Measurements from ENCODE around the gene REM2. TPM values are rescaled to one million over a fixed set of nuclear protein-coding genes. Genes with fewer than 3 reads are reported as not detected.
A peak's percentile ranks its signal among the peaks of the same experiment; 100 is the strongest.

The REM2 gene
- total RNA-seq, 1 experiment from 2014 or later = 0.98 TPM

DNA sequence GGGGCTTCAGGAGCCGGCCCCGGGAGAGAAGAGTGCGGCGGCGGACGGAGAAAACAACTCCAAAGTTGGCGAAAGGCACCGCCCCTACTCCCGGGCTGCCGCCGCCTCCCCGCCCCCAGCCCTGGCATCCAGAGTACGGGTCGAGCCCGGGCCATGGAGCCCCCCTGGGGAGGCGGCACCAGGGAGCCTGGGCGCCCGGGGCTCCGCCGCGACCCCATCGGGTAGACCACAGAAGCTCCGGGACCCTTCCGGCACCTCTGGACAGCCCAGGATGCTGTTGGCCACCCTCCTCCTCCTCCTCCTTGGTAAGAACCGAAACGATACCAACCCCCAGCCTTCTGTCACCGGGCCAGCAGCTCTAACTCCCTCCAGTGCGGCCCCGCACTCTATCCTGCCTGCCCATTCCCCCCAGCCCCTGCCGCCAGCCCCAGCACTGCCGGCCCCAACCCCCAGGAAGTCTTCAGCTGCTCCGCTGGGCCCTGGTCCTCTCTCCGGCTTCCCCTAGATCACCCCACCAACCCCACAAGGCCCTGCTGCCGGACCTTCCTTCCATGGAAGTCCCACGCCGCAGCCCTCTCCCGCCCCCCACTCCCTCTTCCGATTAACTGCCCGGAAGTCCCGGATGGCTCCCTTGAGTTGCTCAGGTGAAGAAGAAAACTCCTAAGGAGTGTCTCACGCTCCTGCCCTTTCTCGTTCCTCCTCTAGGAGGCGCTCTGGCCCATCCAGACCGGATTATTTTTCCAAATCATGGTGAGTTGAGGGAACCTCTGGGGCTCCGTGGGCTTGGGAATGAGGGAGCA is 10.8 kb upstream of the REM2 start:
- Histone ChIP-seq H3K9me2 (ENCODE audit: insufficient read depth) (no peaks in the 10 kb centered on the region), H3K36me3 (ENCODE audit: low read depth) (no peaks in the 10 kb centered on the region), H3K9me3 (ENCODE audit: insufficient read depth, low read depth) (no peaks in the 10 kb centered on the region), H2AFZ (peak overlapping the region; percentile 83), H3K4me2 (peak overlapping the region; percentile 84), H3K27ac (peak overlapping the region; percentile 95), H3K4me1 (replicated peaks; ENCODE audit: insufficient read depth) (peaks cover 17% of the 10 kb centered on the region), H4K20me1 (ENCODE audit: insufficient read depth) (no peaks in the 10 kb centered on the region; the same call in 1 of the 2 replicates), H3K4me3 (peak overlapping the region; percentile 83), H3K27me3 (ENCODE audit: insufficient read depth, low read depth) (no peaks in the 10 kb centered on the region), H3F3A (ENCODE audit: insufficient read depth, low read depth) (peaks cover 26% of the 10 kb centered on the region), H3K79me2 (ENCODE audit: low read depth) (peaks cover 17% of the 10 kb centered on the region)
- intact Hi-C loops (cut with micrococcal nuclease; ENCODE audit: unreplicated experiment) = loop anchor here (1.0 to 5.0 kb wide), 3 partner anchors 15 to 45 kb away; partner anchors contain the start of gene RBM23
- BruUV-seq (replicated peaks) = no TSS peak
- DNase-seq = peak; percentile 69 to 79
- ChIA-PET CTCF (interaction anchor here (0.6 to 1.2 kb wide), 5 partner anchors 17 to 75 kb away, joined by 3 to 4 read pairs (median 3); no protein-coding TSS in a partner anchor), POLR2A (ENCODE audit: unreplicated experiment) (interaction anchor here (0.6 kb wide), 1 partner anchor 17 kb away, joined by 10 read pairs; no protein-coding TSS in a partner anchor)
- TF ChIP-seq, protein P1, sequence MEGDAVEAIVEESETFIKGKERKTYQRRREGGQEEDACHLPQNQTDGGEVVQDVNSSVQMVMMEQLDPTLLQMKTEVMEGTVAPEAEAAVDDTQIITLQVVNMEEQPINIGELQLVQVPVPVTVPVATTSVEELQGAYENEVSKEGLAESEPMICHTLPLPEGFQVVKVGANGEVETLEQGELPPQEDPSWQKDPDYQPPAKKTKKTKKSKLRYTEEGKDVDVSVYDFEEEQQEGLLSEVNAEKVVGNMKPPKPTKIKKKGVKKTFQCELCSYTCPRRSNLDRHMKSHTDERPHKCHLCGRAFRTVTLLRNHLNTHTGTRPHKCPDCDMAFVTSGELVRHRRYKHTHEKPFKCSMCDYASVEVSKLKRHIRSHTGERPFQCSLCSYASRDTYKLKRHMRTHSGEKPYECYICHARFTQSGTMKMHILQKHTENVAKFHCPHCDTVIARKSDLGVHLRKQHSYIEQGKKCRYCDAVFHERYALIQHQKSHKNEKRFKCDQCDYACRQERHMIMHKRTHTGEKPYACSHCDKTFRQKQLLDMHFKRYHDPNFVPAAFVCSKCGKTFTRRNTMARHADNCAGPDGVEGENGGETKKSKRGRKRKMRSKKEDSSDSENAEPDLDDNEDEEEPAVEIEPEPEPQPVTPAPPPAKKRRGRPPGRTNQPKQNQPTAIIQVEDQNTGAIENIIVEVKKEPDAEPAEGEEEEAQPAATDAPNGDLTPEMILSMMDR (conservative IDR thresholded peaks at IDR 0.05) = peak; percentile 91
- no peak for TF ChIP-seq EZH2 (IDR thresholded peaks at IDR 0.05; ENCODE audit: low read depth)

DNA sequence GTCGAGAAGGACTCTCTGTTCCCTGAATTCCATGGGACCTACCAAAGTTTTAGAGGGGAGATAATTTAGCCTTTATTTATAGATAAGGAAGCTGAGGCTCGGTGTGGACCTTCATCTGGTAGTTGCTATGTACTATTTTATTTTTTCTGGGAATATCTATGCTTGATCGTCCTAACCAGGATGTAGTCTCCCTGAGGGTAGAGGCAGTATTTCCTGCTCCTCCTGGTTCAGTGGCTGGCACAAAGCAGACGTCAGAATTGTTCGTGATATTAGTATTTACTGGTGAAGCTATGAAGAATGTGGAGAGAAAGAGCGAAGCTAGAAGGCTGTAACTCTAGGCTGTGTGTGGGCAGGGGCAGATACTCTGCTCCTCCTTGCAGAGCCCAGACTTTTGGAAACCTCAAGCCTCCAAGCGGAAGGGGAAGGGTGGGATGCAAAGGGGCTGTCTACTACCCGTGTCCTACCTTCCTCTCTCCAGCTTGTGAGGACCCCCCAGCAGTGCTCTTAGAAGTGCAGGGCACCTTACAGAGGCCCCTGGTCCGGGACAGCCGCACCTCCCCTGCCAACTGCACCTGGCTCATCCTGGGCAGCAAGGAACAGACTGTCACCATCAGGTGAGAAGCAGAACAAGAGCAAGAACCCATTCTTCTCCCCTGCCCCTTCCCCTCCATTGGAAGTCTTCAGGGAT is 10.0 kb upstream of the REM2 start:
- Histone ChIP-seq H2AFZ (0 out of 2 replicates have a peak overlapping the region, but pooled peaks have one; percentile 83), H3K27ac (peak overlapping the region; percentile 95), H4K20me1 (ENCODE audit: insufficient read depth) (no peaks in the 10 kb centered on the region; the same call in 1 of the 2 replicates), H3K4me1 (replicated peaks; ENCODE audit: insufficient read depth) (peaks cover 17% of the 10 kb centered on the region), H3K4me2 (peak overlapping the region; percentile 84), H3K27me3 (ENCODE audit: insufficient read depth, low read depth) (no peaks in the 10 kb centered on the region), H3K36me3 (ENCODE audit: low read depth) (no peaks in the 10 kb centered on the region), H3K9me3 (ENCODE audit: insufficient read depth, low read depth) (no peaks in the 10 kb centered on the region), H3K79me2 (ENCODE audit: low read depth) (peaks cover 17% of the 10 kb centered on the region), H3K4me3 (peak overlapping the region; percentile 83), H3F3A (ENCODE audit: insufficient read depth, low read depth) (peaks cover 26% of the 10 kb centered on the region), H3K9me2 (ENCODE audit: insufficient read depth) (no peaks in the 10 kb centered on the region)
- CTCF ChIA-PET = interaction anchor here (0.7 to 1.2 kb wide), 3 partner anchors 20 to 57 kb away, joined by 3 read pairs; no protein-coding TSS in a partner anchor
- TF ChIP-seq, protein P1 (conservative IDR thresholded peaks at IDR 0.05) = peak; percentile 43; the same call in 1 of the 2 replicates
- no peak for TF ChIP-seq EZH2 (IDR thresholded peaks at IDR 0.05; ENCODE audit: low read depth)
- intact Hi-C loops (cut with micrococcal nuclease; ENCODE audit: unreplicated experiment) = loop anchor here (1.0 to 5.0 kb wide), 3 partner anchors 14 to 44 kb away; partner anchors contain the start of gene RBM23
- DNase-seq = no peak
- POLR2A ChIA-PET (ENCODE audit: unreplicated experiment) = interaction anchor here (0.6 kb wide), 1 partner anchor 16 kb away, joined by 10 read pairs; no protein-coding TSS in a partner anchor
- BruUV-seq (replicated peaks) = TSS peak; percentile 30

DNA sequence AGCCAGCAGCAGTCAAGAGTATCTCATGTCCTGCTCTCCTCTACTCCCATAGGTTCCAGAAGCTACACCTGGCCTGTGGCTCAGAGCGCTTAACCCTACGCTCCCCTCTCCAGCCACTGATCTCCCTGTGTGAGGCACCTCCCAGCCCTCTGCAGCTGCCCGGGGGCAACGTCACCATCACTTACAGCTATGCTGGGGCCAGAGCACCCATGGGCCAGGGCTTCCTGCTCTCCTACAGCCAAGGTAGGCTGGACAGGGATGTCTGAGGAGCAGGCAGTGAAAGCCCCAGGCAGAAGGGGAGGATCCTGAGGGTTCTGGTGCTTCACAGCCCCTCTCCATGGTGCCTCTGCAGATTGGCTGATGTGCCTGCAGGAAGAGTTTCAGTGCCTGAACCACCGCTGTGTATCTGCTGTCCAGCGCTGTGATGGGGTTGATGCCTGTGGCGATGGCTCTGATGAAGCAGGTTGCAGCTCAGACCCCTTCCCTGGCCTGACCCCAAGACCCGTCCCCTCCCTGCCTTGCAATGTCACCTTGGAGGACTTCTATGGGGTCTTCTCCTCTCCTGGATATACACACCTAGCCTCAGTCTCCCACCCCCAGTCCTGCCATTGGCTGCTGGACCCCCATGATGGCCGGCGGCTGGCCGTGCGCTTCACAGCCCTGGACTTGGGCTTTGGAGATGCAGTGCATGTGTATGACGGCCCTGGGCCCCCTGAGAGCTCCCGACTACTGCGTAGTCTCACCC is 7.8 kb upstream of the REM2 start:
- no peak overlapping the region for H3K4me3 ChIP-seq
- peaks cover 9% of the 10 kb centered on the region for H3K4me1 ChIP-seq (replicated peaks; ENCODE audit: insufficient read depth)
- ChIA-PET CTCF (no interaction called here), POLR2A (ENCODE audit: unreplicated experiment) (no interaction called here)
- no peaks in the 10 kb centered on the region for H3K9me3 ChIP-seq (ENCODE audit: insufficient read depth, low read depth)
- H3K9me2 ChIP-seq (ENCODE audit: insufficient read depth) = no peaks in the 10 kb centered on the region
- no peak overlapping the region for H3K27ac ChIP-seq
- BruUV-seq (replicated peaks) = no TSS peak
- H2AFZ ChIP-seq = no peak overlapping the region
- no peaks in the 10 kb centered on the region for H3K27me3 ChIP-seq (ENCODE audit: insufficient read depth, low read depth)
- no peaks in the 10 kb centered on the region for H3K36me3 ChIP-seq (ENCODE audit: low read depth)
- H3K79me2 ChIP-seq (ENCODE audit: low read depth) = peaks cover 17% of the 10 kb centered on the region
- H3K4me2 ChIP-seq = no peak overlapping the region
- intact Hi-C loops (cut with micrococcal nuclease; ENCODE audit: unreplicated experiment) = no loop called here
- peaks cover 19% of the 10 kb centered on the region for H3F3A ChIP-seq (ENCODE audit: insufficient read depth, low read depth)
- TF ChIP-seq, protein P1 (conservative IDR thresholded peaks at IDR 0.05) = no peak
- no peak for TF ChIP-seq EZH2 (IDR thresholded peaks at IDR 0.05; ENCODE audit: low read depth)
- no peaks in the 10 kb centered on the region; the same call in 1 of the 2 replicates for H4K20me1 ChIP-seq (ENCODE audit: insufficient read depth)
- DNase-seq = no peak

Measured in PC-9 (cell line).